ENCODE results near the gene MRC1. TPM values are rescaled to one million over a fixed set of nuclear protein-coding genes. Genes with fewer than 3 reads are reported as not detected.

MRC1 gene
- total RNA-seq, 4 donors from 2014 or later = 3.3 to 9.8 (median 5.9) TPM

DNA sequence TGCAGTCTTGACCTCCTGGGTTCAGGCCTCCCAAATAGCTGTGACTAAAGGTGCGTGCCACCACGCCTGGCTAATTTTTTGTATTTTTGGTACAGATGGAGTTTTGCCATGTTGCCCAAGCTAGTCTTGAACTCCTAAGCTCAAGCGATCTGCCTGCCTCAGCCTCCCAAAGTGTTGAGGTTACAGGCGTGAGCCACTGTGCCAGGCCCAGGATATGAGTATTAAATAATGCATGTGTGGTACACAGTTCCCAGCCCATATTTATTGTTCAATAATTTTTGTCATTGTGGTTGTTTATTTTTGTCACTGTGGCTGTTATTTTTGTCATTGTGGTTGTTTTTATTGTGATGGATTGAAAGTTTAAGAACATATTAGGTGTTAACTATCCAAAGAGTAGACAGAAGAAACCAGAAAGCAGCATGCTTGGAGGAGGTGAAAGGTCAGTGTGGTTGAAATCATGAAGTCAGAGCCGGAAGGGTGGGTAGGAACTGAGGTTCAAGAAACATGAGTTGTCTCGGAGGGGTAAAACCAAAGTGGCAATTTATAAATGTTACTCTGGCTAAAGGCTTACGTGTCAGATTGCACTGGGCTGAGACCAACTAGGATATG lies 45.0 kb downstream of the MRC1 start:
- WGBS = 87% methylated on average over 7 of the region's 7 CpGs
- Histone ChIP-seq H3K27ac (no peak overlapping the region), H3K36me3 (no peaks in the 10 kb centered on the region), H3K4me1 (no peaks in the 10 kb centered on the region), H3K27me3 (no peaks in the 10 kb centered on the region), H3K4me3 (no peak overlapping the region), H3K9me3 (no peaks in the 10 kb centered on the region)
- DNase-seq (ENCODE audit: low spot score in 2 of 2) = no peak
- TF ChIP-seq, protein P1, sequence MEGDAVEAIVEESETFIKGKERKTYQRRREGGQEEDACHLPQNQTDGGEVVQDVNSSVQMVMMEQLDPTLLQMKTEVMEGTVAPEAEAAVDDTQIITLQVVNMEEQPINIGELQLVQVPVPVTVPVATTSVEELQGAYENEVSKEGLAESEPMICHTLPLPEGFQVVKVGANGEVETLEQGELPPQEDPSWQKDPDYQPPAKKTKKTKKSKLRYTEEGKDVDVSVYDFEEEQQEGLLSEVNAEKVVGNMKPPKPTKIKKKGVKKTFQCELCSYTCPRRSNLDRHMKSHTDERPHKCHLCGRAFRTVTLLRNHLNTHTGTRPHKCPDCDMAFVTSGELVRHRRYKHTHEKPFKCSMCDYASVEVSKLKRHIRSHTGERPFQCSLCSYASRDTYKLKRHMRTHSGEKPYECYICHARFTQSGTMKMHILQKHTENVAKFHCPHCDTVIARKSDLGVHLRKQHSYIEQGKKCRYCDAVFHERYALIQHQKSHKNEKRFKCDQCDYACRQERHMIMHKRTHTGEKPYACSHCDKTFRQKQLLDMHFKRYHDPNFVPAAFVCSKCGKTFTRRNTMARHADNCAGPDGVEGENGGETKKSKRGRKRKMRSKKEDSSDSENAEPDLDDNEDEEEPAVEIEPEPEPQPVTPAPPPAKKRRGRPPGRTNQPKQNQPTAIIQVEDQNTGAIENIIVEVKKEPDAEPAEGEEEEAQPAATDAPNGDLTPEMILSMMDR (IDR thresholded peaks at IDR 0.05) = no peak
- TF ChIP-seq POLR2AphosphoS5 (IDR thresholded peaks at IDR 0.05) (no peak), POLR2A (IDR thresholded peaks at IDR 0.05) (no peak), EP300 (IDR thresholded peaks at IDR 0.05) (no peak)

DNA sequence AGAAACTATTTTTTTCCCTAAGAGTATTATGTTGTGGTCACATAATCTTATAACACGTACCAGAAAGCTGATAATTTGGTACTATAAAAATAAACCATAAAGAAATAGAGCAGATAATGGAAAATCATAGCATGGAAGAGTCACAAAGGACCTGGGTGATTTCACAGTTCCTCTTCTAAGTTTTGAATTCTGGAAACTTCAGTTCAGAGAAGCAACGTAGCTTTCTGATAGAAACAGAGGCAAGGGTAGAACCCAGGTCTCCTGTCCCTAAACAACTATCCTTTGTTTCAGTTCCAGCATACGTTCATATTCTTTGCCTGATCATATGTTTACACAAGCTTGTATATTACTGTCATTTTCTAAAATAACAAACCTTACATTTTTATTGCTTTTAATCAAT lies 47.9 kb downstream of the MRC1 start:
- no peaks in the 10 kb centered on the region for H3K27me3 ChIP-seq
- H3K36me3 ChIP-seq = no peaks in the 10 kb centered on the region
- no peak for DNase-seq (ENCODE audit: low spot score in 2 of 2)
- 71% methylated on average over 3 of the region's 3 CpGs for WGBS
- H3K27ac ChIP-seq = no peak overlapping the region
- no peaks in the 10 kb centered on the region for H3K4me1 ChIP-seq
- TF ChIP-seq POLR2AphosphoS5 (IDR thresholded peaks at IDR 0.05) = no peak
- no peak for TF ChIP-seq POLR2A (IDR thresholded peaks at IDR 0.05)
- TF ChIP-seq EP300 (IDR thresholded peaks at IDR 0.05) = no peak
- TF ChIP-seq, protein P1 (IDR thresholded peaks at IDR 0.05) = no peak
- no peaks in the 10 kb centered on the region for H3K9me3 ChIP-seq
- H3K4me3 ChIP-seq = no peak overlapping the region

DNA sequence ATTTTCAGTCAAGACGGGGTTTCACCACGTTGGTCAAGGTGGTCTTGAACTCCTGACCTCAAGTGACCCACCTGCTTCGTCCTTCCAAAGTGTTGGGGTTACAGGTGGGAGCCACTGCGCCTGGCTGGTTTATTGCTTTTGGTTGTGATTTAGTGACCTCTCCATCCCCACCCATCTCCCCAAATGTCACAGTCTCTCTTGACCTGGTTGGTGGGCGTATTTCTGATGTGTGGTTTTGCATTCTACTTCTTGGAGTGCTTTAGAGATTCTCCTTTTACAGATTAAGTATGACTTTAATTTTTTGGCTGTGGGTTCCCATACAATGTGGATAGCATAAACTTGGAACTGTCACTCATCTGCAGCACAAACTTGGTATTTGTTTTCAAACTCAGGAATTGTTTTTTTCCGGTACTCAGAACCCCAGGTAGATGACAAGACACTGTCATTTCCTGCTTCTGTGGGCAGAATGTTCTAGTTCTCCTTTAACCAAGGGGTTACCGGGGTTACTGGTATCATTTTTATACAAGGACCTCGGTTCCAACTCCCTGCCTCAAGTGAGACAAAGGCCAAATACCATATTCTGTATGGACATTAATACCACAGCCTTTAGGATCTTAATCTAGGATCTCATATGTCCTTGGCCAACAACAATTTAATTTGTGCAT lies 50.5 kb downstream of the MRC1 start:
- WGBS = 90% methylated on average over 8 of the region's 8 CpGs
- H3K27me3 ChIP-seq = no peaks in the 10 kb centered on the region
- H3K9me3 ChIP-seq = no peaks in the 10 kb centered on the region
- no peak overlapping the region for H3K4me3 ChIP-seq
- DNase-seq (ENCODE audit: low spot score in 2 of 2) = no peak
- no peaks in the 10 kb centered on the region for H3K36me3 ChIP-seq
- H3K4me1 ChIP-seq = no peaks in the 10 kb centered on the region
- H3K27ac ChIP-seq = no peak overlapping the region
- TF ChIP-seq, protein P1 (IDR thresholded peaks at IDR 0.05) = no peak

DNA sequence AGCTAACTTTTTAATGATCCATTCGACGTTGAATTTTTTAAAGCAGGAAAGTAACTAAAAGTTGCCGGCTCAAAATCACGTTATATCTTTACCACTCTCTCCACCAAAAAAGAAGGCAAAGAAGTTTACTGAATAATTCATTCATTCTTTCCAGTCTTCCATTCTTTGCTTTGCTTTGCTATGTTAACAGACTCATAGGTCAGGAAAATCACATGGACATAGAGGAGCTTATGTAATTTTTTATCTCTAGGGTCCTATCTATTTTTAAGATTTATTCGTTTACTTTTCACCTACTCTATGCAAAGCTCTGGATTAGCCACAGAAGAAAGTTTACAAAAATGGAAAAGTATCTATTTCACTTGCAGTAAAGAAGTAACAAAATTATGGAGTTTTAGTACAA lies 52.6 kb downstream of the MRC1 start:
- no peaks in the 10 kb centered on the region for H3K9me3 ChIP-seq
- H3K27ac ChIP-seq = no peak overlapping the region
- no peak overlapping the region for H3K4me3 ChIP-seq
- H3K27me3 ChIP-seq = no peaks in the 10 kb centered on the region
- DNase-seq (ENCODE audit: low spot score in 2 of 2) = no peak
- 79% methylated on average over 5 of the region's 5 CpGs for WGBS
- H3K4me1 ChIP-seq = no peaks in the 10 kb centered on the region
- TF ChIP-seq POLR2A (IDR thresholded peaks at IDR 0.05) = no peak
- TF ChIP-seq EP300 (IDR thresholded peaks at IDR 0.05) = no peak
- TF ChIP-seq, protein P1 (IDR thresholded peaks at IDR 0.05) = no peak
- no peak for TF ChIP-seq POLR2AphosphoS5 (IDR thresholded peaks at IDR 0.05)
- no peaks in the 10 kb centered on the region for H3K36me3 ChIP-seq

DNA sequence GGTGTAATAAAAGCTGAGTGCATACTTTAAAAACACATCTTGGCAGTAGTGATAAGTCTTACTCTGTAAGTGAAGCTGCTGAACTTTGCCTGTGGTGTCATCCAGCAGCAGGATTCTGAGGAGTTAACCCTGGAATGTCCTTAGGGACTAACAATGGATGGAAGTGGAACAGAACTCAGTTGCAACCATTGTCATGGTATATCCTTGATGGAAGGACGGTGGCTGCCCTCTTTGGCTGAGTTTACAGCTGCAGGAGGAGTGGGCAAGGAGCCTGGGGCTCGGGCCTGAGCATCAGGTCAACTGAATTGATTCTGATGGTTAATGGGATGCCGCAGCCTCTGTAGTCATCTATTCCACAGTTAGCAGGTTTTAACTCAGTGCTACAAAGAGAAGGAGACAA lies 56.2 kb downstream of the MRC1 start:
- no peak overlapping the region for H3K4me3 ChIP-seq
- DNase-seq (ENCODE audit: low spot score in 2 of 2) = no peak
- TF ChIP-seq POLR2A (IDR thresholded peaks at IDR 0.05) = no peak
- TF ChIP-seq, protein P1 (IDR thresholded peaks at IDR 0.05) = no peak
- no peak for TF ChIP-seq EP300 (IDR thresholded peaks at IDR 0.05)
- TF ChIP-seq POLR2AphosphoS5 (IDR thresholded peaks at IDR 0.05) = no peak
- H3K4me1 ChIP-seq = no peaks in the 10 kb centered on the region
- 85% methylated on average over 3 of the region's 3 CpGs for WGBS
- no peaks in the 10 kb centered on the region for H3K9me3 ChIP-seq
- H3K27ac ChIP-seq = no peak overlapping the region
- H3K27me3 ChIP-seq = no peaks in the 10 kb centered on the region
- H3K36me3 ChIP-seq = no peaks in the 10 kb centered on the region
